AG20443 (cell line): Measurements from ENCODE around the gene BSCL2.
"Not testable (repeated sequence)": the region's sequence is repeated elsewhere in the genome, so short reads cannot be mapped to it uniquely, and the experiment has no call there.

ENCODE experiments used
- DNase-seq: peaks from one replicate; pipeline ENCODE4 v3.0.0; 2012; ENCODE audit warnings: low spot score, mixed read lengths

Gene BSCL2

DNA sequence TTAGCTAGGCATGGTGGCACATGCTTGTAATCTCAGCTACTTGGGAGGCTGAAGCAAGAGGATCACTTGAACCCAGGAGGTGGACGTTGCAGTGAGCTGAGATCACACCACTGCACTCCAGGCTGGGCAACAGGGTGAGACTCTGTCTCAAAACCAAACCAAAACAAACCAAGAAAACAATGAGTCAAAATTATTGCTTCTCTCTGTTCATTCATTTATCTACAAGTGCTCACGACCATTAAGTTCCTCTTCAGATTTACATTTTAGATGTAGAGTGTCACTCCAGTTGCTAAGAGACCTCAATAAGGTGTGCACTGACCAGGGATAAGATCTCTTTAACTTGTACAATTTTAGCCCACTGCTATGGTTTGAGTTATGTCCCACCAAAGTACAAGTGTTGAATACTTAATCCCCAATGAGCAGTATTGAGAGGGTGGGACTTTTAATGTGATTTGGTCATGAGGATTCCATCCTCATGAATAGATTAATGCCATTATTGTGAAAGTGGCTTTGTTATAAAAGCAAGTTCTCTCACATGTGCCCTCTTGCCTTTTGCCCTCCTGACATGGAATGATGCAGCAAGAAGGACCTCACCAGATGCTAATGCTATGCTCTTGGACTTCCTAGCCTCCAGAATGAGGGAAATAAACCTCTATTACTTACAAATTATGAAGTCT is 12.2 kb upstream of the BSCL2 start:
- DNase-seq = no peak

DNA sequence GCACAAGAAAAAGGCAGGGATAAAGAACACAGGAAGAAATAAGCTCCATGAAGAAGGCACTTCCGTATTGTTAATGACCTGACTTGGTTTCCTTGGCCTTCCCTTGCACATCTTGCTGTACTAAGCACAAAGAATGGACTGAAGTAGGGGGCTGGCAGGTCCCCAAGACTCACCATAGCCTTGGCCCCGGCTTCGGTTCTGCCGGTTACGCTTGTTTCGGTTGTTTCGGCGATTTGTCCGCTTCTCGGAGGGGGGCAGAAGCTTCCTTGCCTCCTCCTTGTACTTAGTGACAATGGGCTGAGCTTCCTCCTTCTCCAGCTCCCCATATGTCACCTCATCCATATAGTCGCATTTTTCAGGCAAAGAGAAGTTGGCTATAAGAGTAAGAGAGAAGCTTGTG is 9.6 kb upstream of the BSCL2 start:
- no peak for DNase-seq

GRCh38 chr11:62716206-62716605 is 9.0 kb upstream of the BSCL2 start:
- no peak for DNase-seq

GRCh38 chr11:62715150-62716130 is 8.2 kb upstream of the BSCL2 start:
- DNase-seq = no peak

GRCh38 chr11:62713343-62713742 is 6.1 kb upstream of the BSCL2 start:
- no peak for DNase-seq

- DNase-seq = no peak
These were observed 5.6 kb upstream of the BSCL2 start for GRCh38 chr11:62712861-62713260.

GRCh38 chr11:62712276-62712812 is 5.1 kb upstream of the BSCL2 start:
- DNase-seq = no peak

- peak; percentile 54 for DNase-seq
These were observed 2.7 kb upstream of the BSCL2 start for GRCh38 chr11:62710001-62710345.

- peak; percentile 94 for DNase-seq
These were observed 2.2 kb upstream of the BSCL2 start for GRCh38 chr11:62709247-62710000.

DNA sequence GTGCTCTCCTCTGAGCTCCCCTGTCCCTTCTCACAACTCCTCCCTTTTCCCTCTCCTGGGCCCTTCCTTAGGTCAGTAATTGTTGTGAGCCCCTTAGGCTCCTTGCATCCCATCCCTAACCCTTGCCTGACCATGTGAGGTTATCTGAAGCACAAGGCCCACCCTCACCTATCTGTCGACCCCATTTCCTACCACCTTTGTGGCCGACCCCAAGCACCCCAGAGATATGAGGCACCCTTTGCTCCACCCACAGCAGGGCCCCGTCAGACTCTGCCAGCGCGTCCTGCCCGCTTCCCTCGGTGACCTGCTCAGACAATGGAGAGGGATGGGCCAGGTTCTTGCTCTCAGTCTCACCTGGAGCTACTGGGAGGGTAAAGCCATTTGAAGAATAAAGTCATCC is 1.6 kb upstream of the BSCL2 start:
- DNase-seq = no peak

- no peak for DNase-seq
These were observed 1.2 kb upstream of the BSCL2 start for GRCh38 chr11:62708392-62708791.

- DNase-seq = no peak
These were observed 375 bp downstream of the BSCL2 start for GRCh38 chr11:62706850-62707247.

GRCh38 chr11:62705880-62706849 is 1.1 kb downstream of the BSCL2 start:
- DNase-seq = peak; percentile 96

DNA sequence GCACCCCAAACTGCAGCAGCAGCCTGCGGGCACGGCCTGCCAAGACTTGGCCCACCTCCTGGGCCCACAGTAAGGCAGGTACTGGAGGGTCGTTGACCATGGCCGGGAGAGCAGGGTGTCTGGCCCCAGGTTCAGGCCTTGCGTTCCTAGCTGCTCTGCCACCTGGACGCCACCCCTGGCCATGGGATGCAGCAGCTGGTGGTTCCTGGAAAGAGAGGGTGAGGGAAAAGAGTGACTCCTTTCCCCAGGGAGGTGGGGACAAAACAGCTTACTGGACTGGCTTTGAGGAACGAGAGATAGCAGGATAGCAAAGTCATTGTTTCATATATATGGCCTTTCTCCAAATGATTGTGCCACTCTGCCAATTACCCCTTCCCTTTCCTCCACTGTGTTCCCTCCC is 1.8 kb downstream of the BSCL2 start:
- no peak for DNase-seq

DNA sequence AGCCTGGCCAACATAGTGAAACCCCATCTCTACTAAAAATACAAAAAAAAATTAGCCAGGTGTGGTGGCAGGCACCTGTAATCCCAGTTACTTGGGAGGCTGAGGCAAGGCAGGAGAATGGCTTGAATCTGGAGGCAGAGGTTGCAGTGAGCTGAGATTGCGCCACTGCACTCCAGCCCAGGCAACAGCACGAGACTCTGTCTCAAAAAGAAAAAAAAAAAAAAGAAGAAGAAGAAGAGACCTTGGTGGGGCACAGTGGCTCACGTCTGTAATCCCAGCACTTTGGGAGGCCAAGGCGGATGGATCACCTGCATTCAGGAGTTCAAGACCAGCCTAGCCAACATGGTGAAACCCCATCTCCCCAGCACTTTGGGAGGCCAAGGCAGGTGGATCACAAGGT is 3.3 kb downstream of the BSCL2 start:
- not testable (repeated sequence) for DNase-seq

DNA sequence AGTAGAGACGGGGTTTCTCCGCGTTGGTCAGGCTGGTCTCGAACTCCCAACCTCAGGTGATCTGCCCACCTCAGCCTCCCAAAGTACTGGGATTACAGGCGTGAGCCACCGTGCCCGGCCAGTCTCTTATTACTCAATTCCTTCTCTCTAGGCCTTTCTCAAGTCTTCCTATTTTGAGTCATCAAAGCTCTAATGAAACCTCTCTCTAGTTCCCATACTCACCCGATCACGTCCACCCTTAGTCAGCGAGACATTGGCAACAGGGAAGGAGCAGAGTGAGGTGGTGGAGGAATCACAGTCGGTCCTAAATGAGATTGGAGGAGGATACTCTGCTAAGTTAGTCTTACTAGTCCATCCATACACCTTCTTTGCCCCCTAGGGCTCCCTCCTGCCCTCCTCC is 5.0 kb downstream of the BSCL2 start:
- no peak for DNase-seq

GRCh38 chr11:62694455-62695167 is 12.6 kb downstream of the BSCL2 start:
- peak; percentile 80 for DNase-seq

- not testable (repeated sequence) for DNase-seq
These were observed 13.6 kb downstream of the BSCL2 start for GRCh38 chr11:62693624-62694023.

DNA sequence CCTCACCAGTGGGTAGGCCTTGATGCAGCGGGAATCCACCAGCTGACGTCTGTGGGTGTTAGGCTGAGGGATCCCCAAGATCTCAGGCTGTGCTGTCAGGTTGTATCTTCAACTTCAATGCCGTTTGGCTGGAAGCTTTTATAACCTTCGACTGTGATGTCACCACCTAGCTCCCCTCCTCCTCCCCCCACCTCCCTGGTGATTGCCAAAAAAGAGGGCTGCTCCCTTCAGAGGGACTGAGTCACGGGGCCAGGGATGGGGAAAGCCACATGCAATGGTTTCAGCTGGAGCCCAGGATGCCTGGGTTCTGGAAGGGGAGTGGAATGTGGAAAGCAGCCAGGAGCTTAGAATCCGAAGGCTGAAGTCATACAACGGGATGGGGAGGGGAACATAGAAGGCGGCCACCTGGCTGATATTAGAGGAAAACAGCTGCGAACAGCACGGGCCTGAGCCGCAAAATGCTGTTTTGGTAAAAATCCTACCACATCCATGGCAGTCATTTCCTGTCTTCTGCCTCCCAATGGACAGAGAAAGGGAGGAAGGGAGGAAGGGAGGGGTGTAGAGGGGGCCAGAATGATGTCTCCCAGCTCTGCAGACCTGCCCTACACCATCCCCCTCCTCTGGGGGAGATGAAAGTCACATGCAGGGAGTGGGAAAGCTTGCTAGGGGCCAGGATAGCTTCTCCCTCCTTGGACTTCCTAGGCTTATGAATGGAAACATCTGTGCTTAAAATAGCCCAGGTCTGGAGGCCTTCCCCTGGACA is 17.6 kb downstream of the BSCL2 start, which contains the start of gene LRRN4CL:
TSS of gene LRRN4CL (minus strand) at position 110 of the 763 bp plus-strand sequence. CDS start 1,022 bp downstream, outside the sequence.
- peak; percentile 97 for DNase-seq

- no peak for DNase-seq
These were observed 18.7 kb downstream of the BSCL2 start for GRCh38 chr11:62688491-62688890.
